Keratinocyte (primary cell): ENCODE results near the gene XYLB. TPM values are rescaled to one million over a fixed set of nuclear protein-coding genes. Genes with fewer than 3 reads are reported as not detected.

ENCODE experiments used
- DNase-seq: peaks from one replicate; pipeline ENCODE4 v3.0.0-alpha.2; 2011; ENCODE audit warnings: low read depth, missing footprints, low spot score
- FAIRE-seq: peaks from 2 replicates; lab custom pipeline; 2011; peaks lifted over from hg19 to GRCh38; lab: Jason Lieb, UNC
- H2AFZ ChIP-seq: 2 replicates; pipeline ENCODE4 v1.6.0; 2012; ENCODE audit warnings: low read length, control low read depth, inconsistent platforms; ENCODE audit not compliant: control insufficient read depth
- H3K27ac ChIP-seq: 2 replicates; pipeline ENCODE4 v1.5.1; 2011; ENCODE audit warnings: low read length; ENCODE audit not compliant: control insufficient read depth, insufficient read depth
- H3K27me3 ChIP-seq: 3 replicates; pipeline ENCODE4 v1.6.0; 2011; ENCODE audit warnings: low read length; ENCODE audit not compliant: control insufficient read depth, insufficient read depth; ENCODE audit errors: extremely low read depth
- H3K36me3 ChIP-seq, 2 experiments: 2 replicates in 1 of 2; 3 replicates in 1 of 2; pipeline ENCODE4 v1.5.1; 2011; ENCODE audit warnings: low read length in 2 of 2, mild to moderate bottlenecking in 1 of 2; ENCODE audit not compliant: control insufficient read depth in 2 of 2, insufficient read depth in 2 of 2; ENCODE audit errors: extremely low read depth in 1 of 2
- H3K4me1 ChIP-seq: 3 replicates; pipeline ENCODE4 v1.5.1; 2011; ENCODE audit warnings: low read length; ENCODE audit not compliant: control insufficient read depth, insufficient read depth; ENCODE audit errors: extremely low read depth
- H3K4me2 ChIP-seq: 3 replicates; pipeline ENCODE4 v1.6.0; 2011; ENCODE audit warnings: low read depth, low read length; ENCODE audit not compliant: control insufficient read depth, insufficient read depth; ENCODE audit errors: extremely low read depth
- H3K4me3 ChIP-seq, 3 experiments: fragments of 200-600 bp in 1 of 3; sonication (generic) in 1 of 3; 2 replicates in 2 of 3; 3 replicates in 1 of 3; pipeline ENCODE4 v1.5.1; 2011 to 2016; ENCODE audit warnings: low read length in 3 of 3, mild to moderate bottlenecking in 3 of 3, control low read depth in 2 of 3, inconsistent platforms in 1 of 3, low read depth in 1 of 3, mixed read lengths in 1 of 3, mixed run types in 1 of 3, moderate library complexity in 1 of 3; ENCODE audit not compliant: control insufficient read depth in 2 of 3, insufficient read depth in 2 of 3; ENCODE audit errors: extremely low read depth in 1 of 3
- H3K79me2 ChIP-seq: 2 replicates; pipeline ENCODE4 v1.6.0; 2012; ENCODE audit warnings: low read length; ENCODE audit not compliant: control insufficient read depth, insufficient read depth
- H3K9ac ChIP-seq: 3 replicates; pipeline ENCODE4 v1.6.0; 2011; ENCODE audit warnings: low read length; ENCODE audit not compliant: control insufficient read depth, insufficient read depth; ENCODE audit errors: extremely low read depth
- H3K9me1 ChIP-seq: 3 replicates; pipeline ENCODE4 v1.6.0; 2011; ENCODE audit warnings: low read length; ENCODE audit not compliant: control insufficient read depth, insufficient read depth; ENCODE audit errors: extremely low read depth
- H3K9me3 ChIP-seq: 2 replicates; pipeline ENCODE4 v1.5.1; 2012; ENCODE audit warnings: low read depth, low read length; ENCODE audit not compliant: control insufficient read depth
- H4K20me1 ChIP-seq: 3 replicates; pipeline ENCODE4 v1.6.0; 2011; ENCODE audit warnings: low read length; ENCODE audit not compliant: control insufficient read depth, insufficient read depth; ENCODE audit errors: extremely low read depth
- EZH2 ChIP-seq: IDR thresholded peaks from one replicate; pipeline ENCODE4 v1.6.1; 2012; ENCODE audit warnings: inconsistent platforms, mild to moderate bottlenecking, low read length, moderate library complexity
- dilution Hi-C: fragments of 300-500 bp; cut with MboI; formaldehyde crosslinking; loops from one replicate; pipeline ENCODE4 v1.7.0; 2020; ENCODE audit warnings: low sequenced_read_pairs; ENCODE audit not compliant: extremely low pct_ligation_motif_present
- polyA plus RNA-seq, 5 experiments: library from polyadenylated mRNA; depleted of rRNA in 3 of 5; stranded (reverse) in 3 of 5; stranded (forward) in 1 of 5; unstranded in 1 of 5; fragments of >200 nt; gene quantifications; 1 replicate in 1 of 5; 2 replicates in 3 of 5; 3 replicates in 1 of 5; pipeline versions ENCODE4 v1.2.1 to v1.2.3, GENCODE V29; 2011 to 2012; ENCODE audit warnings: missing spikeins in 2 of 5, low read depth in 1 of 5, low replicate concordance in 1 of 5
- TF ChIP-seq, protein P1 (sequence below), 3 experiments: IDR thresholded peaks in 1 of 3; conservative IDR thresholded peaks in 1 of 3; optimal IDR thresholded peaks in 1 of 3; 2 replicates in 2 of 3; 3 replicates in 1 of 3; pipeline versions ENCODE3 to v1.5.1; 2011; ENCODE audit warnings: low read length in 3 of 3, mild to moderate bottlenecking in 3 of 3, moderate library complexity in 2 of 3, control low read depth in 1 of 3, inconsistent platforms in 1 of 3; ENCODE audit not compliant: insufficient read depth in 2 of 3; ENCODE audit errors: extremely low read depth in 1 of 3

Gene XYLB
- polyA plus RNA-seq, 1 donor (not counting 4 experiments of a cell fraction or from before 2014, with no cell fraction given), result 1.8 TPM

DNA sequence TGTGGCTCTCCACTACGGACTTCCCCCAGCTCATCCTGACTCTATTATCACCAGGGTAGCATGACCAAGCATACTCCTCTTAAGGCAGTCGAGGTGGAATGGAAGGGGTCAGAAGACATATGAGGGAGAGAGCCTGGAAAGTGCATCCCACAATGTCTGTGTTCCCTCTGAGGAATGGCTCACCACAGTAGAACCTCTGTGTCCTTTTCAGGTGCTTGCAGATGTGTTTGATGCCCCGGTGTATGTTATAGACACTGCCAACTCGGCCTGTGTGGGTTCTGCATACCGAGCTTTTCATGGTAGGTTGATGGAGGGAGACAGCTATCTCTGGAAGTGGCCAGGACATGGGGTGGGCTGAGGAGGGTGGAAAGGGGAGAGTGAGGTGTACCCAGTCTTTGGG is 50.3 kb downstream of the XYLB start:
- H4K20me1 ChIP-seq, result no peaks in the 10 kb centered on the region
- no peak for FAIRE-seq
- DNase-seq, result no peak
- no peak overlapping the region for H3K4me2 ChIP-seq
- H3K4me3 ChIP-seq, result no peak overlapping the region
- no peaks in the 10 kb centered on the region for H3K9me3 ChIP-seq
- TF ChIP-seq, protein P1, sequence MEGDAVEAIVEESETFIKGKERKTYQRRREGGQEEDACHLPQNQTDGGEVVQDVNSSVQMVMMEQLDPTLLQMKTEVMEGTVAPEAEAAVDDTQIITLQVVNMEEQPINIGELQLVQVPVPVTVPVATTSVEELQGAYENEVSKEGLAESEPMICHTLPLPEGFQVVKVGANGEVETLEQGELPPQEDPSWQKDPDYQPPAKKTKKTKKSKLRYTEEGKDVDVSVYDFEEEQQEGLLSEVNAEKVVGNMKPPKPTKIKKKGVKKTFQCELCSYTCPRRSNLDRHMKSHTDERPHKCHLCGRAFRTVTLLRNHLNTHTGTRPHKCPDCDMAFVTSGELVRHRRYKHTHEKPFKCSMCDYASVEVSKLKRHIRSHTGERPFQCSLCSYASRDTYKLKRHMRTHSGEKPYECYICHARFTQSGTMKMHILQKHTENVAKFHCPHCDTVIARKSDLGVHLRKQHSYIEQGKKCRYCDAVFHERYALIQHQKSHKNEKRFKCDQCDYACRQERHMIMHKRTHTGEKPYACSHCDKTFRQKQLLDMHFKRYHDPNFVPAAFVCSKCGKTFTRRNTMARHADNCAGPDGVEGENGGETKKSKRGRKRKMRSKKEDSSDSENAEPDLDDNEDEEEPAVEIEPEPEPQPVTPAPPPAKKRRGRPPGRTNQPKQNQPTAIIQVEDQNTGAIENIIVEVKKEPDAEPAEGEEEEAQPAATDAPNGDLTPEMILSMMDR (optimal IDR thresholded peaks at IDR 0.05 in 1 of 3, IDR thresholded peaks at IDR 0.05 in 1 of 3, conservative IDR thresholded peaks at IDR 0.05 in 1 of 3; ENCODE audit: extremely low read depth in 1 of 3, insufficient read depth in 2 of 3, low read length in 3 of 3), result no peak
- TF ChIP-seq EZH2, result no peak
- H3K9me1 ChIP-seq, result no peaks in the 10 kb centered on the region
- no peaks in the 10 kb centered on the region for H3K27me3 ChIP-seq
- H3K4me1 ChIP-seq, result no peaks in the 10 kb centered on the region
- no peak overlapping the region for H2AFZ ChIP-seq
- H3K9ac ChIP-seq, result no peak overlapping the region
- peaks cover 0 to 2% of the 10 kb centered on the region in 2 experiments for H3K36me3 ChIP-seq
- H3K27ac ChIP-seq, result no peak overlapping the region
- H3K79me2 ChIP-seq, result no peaks in the 10 kb centered on the region
- dilution Hi-C loops, result no loop called here

DNA sequence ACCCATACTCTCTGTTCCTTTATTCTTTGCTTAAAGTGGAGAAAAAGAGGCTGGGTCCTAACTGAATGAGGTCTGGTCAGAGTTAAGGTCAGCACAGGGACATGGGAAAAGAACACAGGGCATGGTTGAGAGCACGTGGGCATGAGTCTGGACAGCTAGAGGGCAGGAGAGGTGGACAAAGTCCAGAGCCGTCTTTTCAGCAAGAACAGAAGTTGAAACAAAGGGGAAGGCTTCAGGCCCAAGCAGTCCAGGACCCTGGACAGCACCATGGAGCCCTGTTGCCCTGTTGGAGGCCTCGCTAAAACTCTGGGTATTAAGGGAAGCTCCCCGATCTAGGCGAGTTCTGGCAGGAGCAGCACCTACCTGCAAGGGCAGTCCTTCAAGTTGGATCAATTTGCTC is 50.7 kb downstream of the XYLB start:
- peaks cover 0 to 2% of the 10 kb centered on the region in 2 experiments for H3K36me3 ChIP-seq
- no peaks in the 10 kb centered on the region for H3K9me1 ChIP-seq
- no peak overlapping the region for H3K9ac ChIP-seq
- H4K20me1 ChIP-seq, result no peaks in the 10 kb centered on the region
- dilution Hi-C loops, result no loop called here
- TF ChIP-seq EZH2, result no peak
- TF ChIP-seq, protein P1 (optimal IDR thresholded peaks at IDR 0.05 in 1 of 3, IDR thresholded peaks at IDR 0.05 in 1 of 3, conservative IDR thresholded peaks at IDR 0.05 in 1 of 3; ENCODE audit: extremely low read depth in 1 of 3, insufficient read depth in 2 of 3, low read length in 3 of 3), result no peak
- H2AFZ ChIP-seq, result no peak overlapping the region
- no peak overlapping the region for H3K27ac ChIP-seq
- H3K4me1 ChIP-seq, result no peaks in the 10 kb centered on the region
- H3K9me3 ChIP-seq, result no peaks in the 10 kb centered on the region
- H3K79me2 ChIP-seq, result no peaks in the 10 kb centered on the region
- no peaks in the 10 kb centered on the region for H3K27me3 ChIP-seq
- H3K4me2 ChIP-seq, result no peak overlapping the region
- DNase-seq (no peak), FAIRE-seq (no peak)
- H3K4me3 ChIP-seq, result no peak overlapping the region
